NCI-H146 treated with DMSO at 0.1 percent for 48 hours (cell line): ENCODE results near the gene SCMH1.

Experiments
- DNase-seq: peaks from one replicate; lab custom pipeline; 2025; ENCODE audit not compliant: unreplicated experiment; lab: John Stamatoyannopoulos, UW

SCMH1 gene

DNA sequence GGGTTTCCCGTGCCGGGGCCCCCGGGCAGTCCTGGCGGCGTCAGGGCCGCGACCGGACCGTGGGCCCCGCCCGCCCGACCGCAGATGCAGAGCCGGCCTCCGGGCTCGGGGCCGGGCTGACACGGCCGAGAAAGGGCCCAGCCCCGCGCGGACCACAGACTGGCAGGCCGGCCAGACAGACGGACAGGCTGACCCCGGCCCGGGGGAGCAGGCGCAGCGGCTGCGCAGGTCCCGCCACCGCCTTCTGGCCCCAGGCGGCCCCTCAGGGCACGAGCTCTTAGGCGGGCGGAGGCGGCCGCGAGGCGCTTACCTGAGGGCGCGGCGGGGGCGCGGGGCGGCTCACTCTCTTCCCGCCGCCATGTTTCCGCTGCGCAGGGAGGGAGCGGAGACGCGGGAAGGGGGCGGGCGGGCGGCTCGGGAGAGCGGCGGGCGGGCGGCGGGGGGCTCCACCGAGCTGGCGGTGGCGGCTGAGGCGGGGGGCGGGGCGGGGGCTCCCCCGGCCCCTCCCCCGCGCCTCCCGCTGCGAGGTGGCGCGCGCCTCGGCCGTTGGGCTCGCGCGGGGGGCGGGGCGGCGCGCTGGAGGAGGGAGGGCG lies at the start of gene SCMH1:
SCMH1 (minus strand) TSS at position 558 of the 593 bp plus-strand sequence. CDS start 56,173 bp downstream, outside the sequence.
- peak; percentile 31 for DNase-seq

DNA sequence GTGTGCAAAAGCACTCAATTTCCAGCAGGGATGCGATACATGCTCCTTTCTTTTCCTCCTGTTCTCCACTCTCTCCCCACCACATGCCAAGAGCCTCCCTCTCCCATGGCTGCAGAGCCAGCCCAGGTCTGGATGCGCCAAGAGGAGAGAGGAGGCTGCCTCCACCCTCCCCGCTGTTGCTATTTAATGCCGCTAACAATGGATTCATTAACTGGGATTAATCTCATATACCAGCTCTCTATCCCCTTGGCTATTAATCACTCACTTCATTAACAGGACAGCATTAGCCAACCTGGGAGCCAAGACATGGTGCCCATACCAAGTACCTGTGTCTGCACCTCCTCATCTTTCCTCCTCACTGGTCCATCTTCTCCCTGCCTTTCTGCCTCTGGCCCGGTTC lies 49.1 kb upstream of the SCMH1 start:
- no peak for DNase-seq

DNA sequence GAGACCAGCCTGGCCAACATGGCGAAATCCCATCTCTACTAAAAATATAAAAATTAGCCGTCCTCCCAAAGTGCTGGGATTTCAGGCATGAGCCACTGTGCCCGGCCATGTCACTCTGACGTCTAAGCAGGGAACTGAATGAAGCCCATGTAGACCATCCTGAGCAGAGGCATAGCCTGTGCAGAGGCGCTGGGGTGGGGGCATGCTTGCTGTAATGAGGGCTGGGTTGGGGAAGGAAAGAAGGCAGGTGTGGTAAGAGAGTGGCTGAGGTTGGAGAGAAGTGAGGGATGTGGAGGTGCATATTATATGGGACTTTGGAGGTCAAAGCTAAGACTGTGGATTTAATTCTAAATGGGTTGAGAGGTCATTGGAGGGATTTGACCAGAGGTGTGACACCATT lies 47.1 kb upstream of the SCMH1 start:
- no peak for DNase-seq

DNA sequence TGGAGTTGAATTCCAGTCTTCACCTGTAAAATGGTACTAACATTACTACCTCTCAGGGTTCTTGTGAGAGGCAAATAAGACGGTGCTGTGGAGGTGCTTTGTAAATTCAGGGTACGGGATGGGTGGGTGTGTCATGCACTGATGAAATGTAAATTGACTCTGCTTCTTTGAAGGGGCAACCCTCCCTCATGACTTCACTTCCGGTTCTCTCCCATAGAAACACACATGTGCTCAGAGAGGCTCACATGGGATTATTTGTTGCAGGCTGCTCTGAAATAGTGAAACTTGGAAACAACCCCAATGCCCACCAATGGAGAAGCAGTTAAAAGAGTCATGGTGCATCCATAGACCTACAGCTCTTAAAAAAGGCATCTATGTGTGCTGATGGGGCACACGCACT lies 44.9 kb upstream of the SCMH1 start:
- no peak for DNase-seq

DNA sequence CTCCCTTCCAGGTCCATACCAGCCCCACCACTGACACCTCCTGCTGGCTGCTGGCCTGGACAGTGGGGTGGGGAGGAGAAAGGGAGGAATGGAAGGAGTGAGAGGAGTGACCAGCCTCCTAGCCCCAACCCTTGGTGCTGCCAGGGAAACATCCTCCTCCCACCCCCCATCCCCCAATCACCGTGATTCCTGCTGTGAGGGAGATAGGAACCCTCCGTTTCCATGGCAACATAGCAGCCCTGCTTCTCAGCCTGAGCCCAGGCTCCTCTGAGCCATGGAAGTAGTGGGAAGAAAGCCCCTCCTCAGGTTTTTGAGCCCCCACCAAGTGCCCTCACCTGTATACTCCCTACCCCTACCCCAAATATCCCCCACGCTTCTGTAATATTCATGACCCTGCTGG lies 44.4 kb upstream of the SCMH1 start:
- DNase-seq, result no peak

DNA sequence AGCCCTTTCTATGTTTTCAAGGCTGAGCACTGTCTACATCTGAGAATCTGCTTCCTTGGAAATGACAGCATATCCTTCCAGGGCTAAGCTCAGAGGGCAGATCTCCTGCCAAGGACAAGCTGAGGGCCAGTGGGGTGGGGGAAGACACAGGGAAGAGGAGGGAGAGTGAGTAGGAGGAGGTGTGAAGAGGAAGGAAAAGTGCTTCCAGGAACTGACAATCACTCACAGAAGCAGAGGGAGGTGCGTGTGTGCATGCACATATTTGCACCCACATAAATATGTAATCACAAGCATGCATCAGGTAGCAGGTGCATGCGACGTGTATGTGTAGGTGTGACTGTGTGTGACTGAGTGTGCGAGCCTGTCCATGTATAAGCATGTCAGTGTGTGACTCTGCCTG lies 43.7 kb upstream of the SCMH1 start:
- no peak for DNase-seq

DNA sequence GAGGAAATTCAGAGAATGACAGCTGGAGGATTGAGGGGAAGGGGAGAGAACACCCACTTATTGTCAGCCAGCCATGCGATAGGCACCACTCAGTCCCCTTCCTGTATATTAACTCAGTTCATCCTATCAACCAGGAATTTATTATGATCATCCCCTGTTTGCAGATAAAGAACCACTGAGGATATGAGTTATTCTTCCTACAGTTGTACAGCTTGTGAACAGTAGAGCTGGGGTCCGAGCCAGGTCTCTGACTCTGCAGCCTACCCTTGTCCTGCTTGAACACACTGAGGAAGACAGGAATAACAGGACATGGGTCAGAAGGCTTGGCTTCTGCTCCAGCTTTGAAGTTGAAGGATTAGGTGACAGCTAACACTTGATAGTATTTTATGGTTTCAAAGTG lies 42.0 kb upstream of the SCMH1 start:
- no peak for DNase-seq

DNA sequence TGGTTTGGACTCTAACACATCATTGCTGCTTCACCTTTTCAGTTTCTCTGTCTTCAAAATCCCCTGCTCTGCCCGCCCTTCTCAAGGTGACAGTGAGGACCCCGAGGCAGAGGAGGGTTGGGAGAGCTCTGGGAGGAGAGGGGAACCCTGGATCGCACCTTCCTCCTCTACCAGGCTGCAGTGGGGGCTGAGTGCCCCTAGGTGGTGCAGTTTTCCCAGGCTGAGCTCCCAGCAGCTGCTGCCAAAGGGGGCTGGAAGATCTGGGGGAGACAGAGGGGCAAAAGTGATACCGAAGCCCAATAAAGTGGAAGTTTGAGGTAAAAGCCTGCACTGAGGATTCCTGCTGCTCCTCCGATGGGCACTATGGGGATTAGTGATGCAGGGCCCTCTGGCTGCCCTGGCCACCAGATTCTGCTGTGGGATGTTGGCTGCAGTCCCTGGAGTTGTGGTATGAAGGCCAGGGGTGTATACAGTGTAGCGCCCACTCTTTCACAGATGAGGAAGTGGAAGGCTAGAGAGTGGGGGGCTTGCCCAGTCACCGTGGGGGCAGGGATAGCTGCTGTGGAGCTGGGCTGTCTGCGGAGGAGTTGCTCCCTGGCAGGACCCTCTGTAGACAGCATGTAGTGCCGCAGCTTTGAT lies 40.7 kb upstream of the SCMH1 start:
- no peak for DNase-seq

DNA sequence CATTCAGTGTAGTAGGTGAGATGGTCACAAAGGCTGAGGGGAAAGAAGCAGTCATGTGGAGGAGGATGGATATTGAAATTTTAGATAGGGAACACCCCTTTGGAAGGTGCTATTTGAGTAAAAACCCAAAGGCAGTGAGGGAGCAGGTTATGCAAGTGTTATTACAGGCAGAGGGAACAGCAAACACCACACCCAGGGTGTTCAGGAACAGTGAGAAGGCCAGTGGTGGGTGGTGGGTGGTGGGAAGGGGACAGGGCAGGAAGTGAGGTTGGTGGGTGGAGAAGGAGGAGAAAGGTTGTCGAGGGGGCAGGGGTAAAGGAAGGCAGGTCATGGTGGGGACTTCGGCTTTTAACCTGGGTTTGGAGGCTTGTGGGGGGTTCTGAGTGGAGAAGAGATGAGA lies 39.2 kb upstream of the SCMH1 start:
- no peak for DNase-seq

DNA sequence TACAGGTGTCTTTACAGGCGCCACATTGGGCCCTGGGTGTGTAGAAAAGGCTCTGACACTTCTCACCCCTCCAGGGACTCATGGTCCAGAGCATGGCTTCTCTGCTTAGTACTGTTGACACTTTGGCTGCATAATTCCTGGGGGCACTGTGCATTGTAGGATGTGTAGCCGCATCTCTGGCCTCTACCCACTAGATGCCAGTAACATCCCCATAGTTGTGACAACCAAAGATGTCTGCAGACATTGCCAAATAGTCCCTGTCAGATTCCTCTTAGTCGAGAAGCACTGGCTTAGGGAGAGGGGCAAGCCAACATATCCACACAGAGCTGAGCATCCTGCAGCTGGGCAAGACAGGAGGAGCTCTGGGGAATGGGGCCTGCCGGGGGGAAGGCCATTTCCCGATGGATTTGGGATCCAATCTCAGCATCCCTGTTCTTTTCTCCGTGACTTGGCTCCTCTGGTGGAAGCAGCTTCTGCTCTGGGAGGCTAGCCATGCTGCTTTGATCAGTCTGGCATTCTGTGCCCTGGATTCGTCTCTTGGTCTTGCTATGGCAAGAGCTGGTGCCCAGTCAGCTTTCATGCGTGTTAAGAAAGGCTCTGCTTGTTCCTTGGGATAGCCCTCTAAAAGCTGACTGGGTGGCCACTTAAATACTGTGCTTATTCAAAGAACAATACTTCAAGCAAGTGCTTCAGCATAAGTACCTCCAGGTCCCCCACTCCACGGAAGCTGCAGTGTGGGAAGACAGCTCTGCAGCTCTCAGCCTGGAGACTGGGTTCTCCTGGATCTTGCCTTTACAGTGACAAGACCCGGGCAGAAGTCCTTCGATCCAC lies 38.3 kb upstream of the SCMH1 start:
- no peak for DNase-seq

DNA sequence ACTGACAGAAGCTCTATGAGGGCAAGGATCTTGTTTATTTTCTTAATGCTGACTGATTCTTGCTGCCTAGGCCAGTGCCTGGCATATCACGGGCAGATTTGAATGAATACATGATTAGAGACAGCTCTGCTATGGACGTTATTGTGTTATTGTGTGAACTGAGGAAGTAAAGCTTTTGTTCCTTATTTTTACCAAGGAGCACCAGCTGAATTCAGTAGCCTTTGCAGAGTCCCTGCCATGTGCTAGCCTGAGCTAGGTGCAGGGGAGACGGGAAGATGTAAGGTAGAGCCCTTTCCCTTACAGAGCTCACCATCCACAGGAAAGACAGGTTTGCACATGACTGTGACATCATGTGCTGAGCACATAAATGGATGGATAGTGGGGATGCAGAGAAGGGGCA lies 36.0 kb upstream of the SCMH1 start:
- DNase-seq, result no peak

DNA sequence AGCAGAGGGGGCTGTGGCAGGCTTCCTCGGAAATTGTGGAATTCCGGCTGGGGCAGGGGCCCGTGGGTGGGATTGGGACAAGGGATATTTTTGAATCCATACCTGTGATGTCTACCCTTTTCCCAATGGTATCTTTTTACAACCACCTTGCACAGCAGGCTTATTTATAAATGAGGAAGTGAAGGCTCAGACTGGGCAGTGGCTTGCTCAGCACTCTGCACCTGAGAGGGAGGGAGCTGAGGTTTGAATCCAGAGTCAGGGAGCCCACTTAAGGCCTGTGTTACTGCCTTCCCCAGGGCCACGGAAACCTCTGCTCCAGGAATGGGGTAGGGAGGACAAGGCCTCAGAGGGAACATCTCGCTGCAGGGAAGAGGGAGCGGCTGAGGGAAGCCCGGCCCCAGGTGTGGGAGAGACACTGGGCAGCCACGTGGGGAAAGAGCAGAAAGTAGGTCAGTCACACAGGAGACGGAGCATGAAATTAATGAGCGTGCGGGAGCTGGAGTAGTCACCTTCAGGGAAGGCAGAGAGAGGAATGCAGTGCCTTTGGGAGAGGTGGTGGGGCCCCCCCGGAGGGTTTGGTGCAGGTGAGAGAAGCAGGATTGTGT lies 35.4 kb upstream of the SCMH1 start:
- no peak for DNase-seq

DNA sequence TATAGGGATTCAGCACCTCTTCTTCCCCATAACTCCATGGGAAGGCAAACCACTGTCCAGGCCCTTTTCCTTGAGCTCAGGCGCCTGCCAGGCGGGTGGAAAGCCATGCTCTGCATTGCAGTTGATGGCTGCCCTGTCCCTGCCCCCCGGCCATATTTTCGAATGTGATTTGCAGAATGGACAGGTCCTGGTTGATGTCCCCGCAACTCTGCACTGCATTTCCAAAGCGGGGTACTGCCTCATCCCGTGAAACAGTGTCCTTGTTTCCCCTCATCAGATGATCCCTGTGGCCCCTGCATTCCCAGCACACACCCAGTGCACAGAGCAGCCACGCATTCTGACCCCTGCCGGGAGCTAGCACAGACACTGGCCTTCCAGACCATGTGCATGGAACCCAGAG lies 33.7 kb upstream of the SCMH1 start:
- no peak for DNase-seq

DNA sequence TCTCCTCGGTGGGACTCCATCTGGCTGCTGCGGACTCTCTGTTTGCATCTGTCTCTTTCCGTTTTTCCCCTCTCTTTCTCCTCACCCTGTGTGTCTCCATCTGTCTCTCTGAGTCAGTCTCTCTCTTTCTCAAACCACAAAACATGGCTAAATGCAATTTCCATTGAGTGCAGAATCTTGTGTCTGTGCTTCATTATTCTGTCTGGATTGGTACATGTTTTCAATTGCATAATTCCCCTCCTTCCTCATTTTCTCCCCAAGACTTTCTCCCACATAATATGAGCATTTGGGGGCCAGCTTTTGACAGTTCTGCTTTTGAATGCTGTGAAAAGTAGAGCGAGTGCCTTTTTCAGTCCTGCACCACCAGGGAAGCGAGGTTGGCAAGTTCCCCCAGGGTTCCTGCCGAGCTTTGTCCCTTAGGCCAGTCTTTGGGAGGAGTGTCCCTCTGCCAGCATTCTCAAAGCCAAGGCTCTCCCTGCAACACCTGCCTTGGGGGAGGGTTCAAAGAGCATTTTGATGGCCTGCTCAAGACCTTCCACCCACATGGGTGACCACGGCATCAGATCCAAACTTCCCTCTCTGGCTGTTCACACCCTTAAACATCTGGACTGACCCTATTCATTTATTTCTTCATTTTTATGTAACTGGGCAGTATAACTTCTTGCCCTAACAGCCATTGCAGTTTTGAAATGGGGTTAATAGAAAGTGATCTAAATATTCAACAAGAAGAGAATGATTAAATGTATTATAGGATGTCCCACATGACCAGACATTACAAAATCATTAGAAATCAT lies 32.8 kb upstream of the SCMH1 start:
- no peak for DNase-seq

DNA sequence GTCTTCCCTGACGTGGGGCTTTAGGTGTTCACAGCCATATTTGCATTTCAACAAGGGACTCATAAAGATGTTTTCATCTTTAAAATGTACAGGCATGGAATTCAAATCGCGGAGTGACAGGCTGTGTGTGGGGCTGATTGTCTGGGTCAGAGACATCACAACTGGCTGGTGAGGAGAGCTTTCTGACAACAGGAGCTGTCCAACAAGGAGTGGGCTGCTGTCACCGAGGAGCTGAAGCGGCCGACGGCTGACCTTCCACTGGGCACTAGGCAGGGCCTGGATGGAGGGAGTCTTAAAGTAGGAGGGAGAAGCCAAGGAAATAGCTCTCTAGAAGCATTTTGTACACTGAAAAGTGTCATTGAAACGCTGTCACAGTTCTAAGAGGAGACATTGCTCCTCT lies 30.5 kb upstream of the SCMH1 start:
- DNase-seq, result no peak

DNA sequence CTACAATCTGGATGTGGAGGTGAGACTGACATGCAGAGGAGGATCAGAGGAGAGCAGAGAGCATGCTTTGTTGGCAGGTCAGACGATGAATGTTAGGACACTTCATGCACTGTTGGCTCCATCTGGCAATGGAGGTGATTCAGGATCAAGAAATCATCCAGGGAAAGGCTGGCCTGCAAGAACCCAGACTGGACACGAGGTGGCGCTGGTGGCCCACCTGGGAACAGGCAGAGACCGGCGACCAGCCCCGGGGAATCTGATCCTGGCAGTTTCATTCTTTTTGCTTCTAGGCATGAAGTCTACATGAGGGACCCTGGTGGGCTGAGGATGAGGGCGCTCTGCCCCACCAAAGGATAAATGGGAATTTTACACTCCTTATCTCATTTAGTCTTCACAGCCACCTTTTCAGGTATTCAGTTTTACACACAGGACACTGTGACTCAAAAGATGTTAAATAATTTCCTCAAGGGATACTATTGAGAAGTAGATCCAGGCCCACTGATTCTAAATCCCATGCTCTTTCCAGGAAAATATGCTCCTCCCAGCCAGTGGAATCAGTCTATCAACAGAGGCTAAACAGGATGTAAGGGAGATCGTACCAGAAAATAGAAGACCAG lies 26.2 kb upstream of the SCMH1 start:
- DNase-seq, result peak; percentile 42

DNA sequence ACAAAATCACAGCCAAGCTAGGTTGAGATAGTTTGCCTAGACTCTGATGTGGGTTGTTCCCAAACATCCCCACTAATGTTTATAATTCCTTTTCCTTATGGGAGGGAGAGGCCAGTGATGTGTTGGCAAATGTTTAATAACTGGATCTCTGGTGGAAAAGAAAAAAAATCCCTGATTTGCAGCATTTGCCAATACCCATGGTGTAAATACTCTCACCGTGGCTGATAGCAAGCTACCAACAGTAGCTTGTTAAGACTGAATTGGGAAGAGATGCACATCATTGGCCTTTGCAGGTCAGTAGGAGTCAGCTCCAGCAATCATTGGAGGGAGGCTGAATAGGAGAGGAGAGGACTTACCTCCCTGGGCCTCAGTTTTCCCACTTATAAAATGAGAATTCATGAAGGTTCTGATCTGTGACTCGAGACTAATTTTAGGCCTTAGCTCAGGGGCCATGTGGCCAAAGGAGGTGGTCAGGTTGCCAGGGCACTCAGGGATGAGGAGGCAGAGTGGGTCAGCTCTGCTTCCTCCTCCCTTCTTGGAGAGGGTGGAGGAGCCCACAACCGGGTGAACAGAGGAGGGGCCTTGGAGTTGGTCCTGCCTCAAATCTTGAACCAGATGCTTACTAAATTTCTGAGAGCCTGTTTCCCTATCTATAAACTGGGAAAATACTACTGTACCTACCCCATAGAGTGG lies 20.0 kb upstream of the SCMH1 start:
- DNase-seq, result no peak

DNA sequence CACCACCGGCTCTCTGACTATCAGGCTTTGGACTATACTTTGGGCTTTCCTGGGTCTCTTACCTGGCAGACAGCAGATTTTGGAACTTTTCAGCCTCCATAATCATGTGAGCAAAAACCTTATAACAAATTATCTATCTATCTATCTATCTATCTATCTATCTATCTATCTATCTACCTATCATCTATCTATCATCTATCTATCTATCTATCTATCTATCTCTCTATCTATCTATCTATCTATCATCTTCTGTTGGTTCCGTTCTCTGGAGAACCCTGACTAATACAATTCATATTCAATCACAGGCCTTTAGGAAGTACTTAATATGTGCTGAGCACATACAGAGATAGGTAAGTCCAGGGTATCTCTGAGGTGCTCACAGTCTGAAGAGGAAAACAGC lies 18.7 kb upstream of the SCMH1 start:
- no peak for DNase-seq

DNA sequence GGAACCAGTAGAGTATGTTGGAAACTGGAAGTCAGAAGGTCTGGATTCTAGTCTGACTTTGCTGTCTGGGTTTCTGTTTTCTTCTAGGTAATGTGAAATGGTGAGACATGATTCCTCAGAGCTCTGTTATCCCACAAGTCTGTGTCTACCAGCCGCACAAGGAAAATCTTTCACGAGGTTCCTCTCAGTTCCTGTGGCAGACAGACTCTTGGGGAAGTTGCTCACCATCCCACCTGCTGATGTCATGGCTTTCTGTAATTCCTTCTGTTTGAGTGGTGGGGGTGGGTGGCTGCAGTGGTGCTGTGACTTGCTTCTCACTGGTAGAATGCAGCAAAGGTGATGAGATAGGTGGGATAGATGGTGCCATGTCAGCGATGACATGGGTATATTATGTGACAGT lies 17.1 kb upstream of the SCMH1 start:
- DNase-seq, result no peak

DNA sequence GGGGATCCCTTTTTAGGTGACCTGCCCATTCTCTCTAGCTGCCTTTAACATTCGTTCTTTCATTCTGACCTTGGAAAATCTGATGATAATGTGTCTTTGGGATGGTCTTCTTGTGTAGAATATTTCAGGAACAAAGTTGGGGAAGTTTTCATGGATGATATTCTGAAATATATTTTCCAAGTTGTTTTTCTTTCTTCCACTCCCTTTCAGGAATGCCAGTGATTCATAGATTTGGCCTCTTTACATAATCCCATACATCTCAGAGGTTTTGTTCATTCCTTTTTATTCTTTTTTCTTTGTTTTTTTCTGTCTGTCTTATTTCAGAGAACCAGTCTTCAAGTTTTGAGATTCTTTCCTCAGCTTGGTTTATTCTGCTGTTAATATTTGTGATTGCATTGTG lies 13.9 kb upstream of the SCMH1 start:
- DNase-seq, result no peak
